ENCODE results near the gene AKR7A2. TPM values are rescaled to one million over a fixed set of nuclear protein-coding genes. Genes with fewer than 3 reads are reported as not detected.
A peak's percentile ranks its signal among the peaks of the same experiment; 100 is the strongest.

Gene AKR7A2
- total and polyA plus RNA-seq, 9 of the 15 experiments (the other 6 are each of a cell fraction or from before 2014, with no cell fraction given), result 2.0 to 78.4 (median 49.4) TPM

- TF ChIP-seq REST (IDR thresholded peaks at IDR 0.05; ENCODE audit: borderline replicate concordance) (peak; percentile 68; the same call in 1 of the 2 replicates), REST (CRISPR knock-in tag; IDR thresholded peaks at IDR 0.05; ENCODE audit: low read depth) (no peak), HMGXB4 (CRISPR knock-in tag; IDR thresholded peaks at IDR 0.05) (no peak), ZNF408 (CRISPR knock-in tag; IDR thresholded peaks at IDR 0.05; ENCODE audit: low read depth) (no peak), PHB (CRISPR knock-in tag; IDR thresholded peaks at IDR 0.05) (no peak), IRF9 (tag; IDR thresholded peaks at IDR 0.05) (no peak), FOXA1 (IDR thresholded peaks at IDR 0.05; ENCODE audit: borderline replicate concordance) (no peak), IRF1 (CRISPR knock-in tag; IDR thresholded peaks at IDR 0.05; ENCODE audit: borderline replicate concordance) (no peak), CAMTA2 (CRISPR knock-in tag; conservative IDR thresholded peaks at IDR 0.05) (no peak), HNRNPUL1 (IDR thresholded peaks at IDR 0.05; ENCODE audit: low read length) (no peak), JUN (IDR thresholded peaks at IDR 0.05; ENCODE audit: borderline replicate concordance, low read depth, low read length) (no peak), JUN (CRISPR knock-in tag; IDR thresholded peaks at IDR 0.05; ENCODE audit: borderline replicate concordance) (no peak), SMARCA5 (IDR thresholded peaks at IDR 0.05) (no peak), NRF1 (conservative IDR thresholded peaks at IDR 0.05 in 1 of 2, IDR thresholded peaks at IDR 0.05 in 1 of 2) (peak; percentile 76 to 82), NFIX (CRISPR knock-in tag; IDR thresholded peaks at IDR 0.05; ENCODE audit: low read depth) (no peak), RBM34 (IDR thresholded peaks at IDR 0.05; ENCODE audit: borderline replicate concordance, insufficient read depth, low read length) (no peak)
Measured at GRCh38 chr1:19344372-19344810, 32.4 kb upstream of the AKR7A2 start (continued).

All from K562 (cell line).